GM12878 (cell line): Measurements from ENCODE around the gene GRIK3. TPM values are rescaled to one million over a fixed set of nuclear protein-coding genes. Genes with fewer than 3 reads are reported as not detected.

ENCODE experiments used
- ATAC-seq: fragments of 200-7000 bp; cut with Tn5 transposase; 3 replicates; pipeline ENCODE4 v1.9.1; 2020; ENCODE audit warnings: mild to moderate bottlenecking, moderate library complexity
- BruUV-seq: library from RNA; stranded (reverse); fragments of 400-500 nt; replicated peaks from 2 replicates; lab custom pipeline; 2021; lab: Mats Ljungman, UMichigan
- CTCF ChIA-PET: fragments of 300-600 bp; sonication (Branson Sonifier 250); formaldehyde crosslinking; extraction: SDS; loops from one replicate; lab custom pipeline; 2021; ENCODE audit warnings: inconsistent platforms; lab: Yijun Ruan, JAX
- POLR2A ChIA-PET: fragments of 350-600 bp; formaldehyde crosslinking; extraction: SDS; loops from one replicate; lab custom pipeline; 2021; ENCODE audit warnings: inconsistent platforms; lab: Charles Lee
- RAD21 ChIA-PET: fragments of 300-600 bp; sonication (Branson Sonifier 250); formaldehyde crosslinking; loops from one replicate; lab custom pipeline; 2023; ENCODE audit warnings: antibody characterized with exemption; ENCODE audit not compliant: unreplicated experiment; lab: Charles Lee
- SMC1A ChIA-PET: fragments of 300-600 bp; sonication (Branson Sonifier 250); formaldehyde crosslinking; loops from one replicate; lab custom pipeline; 2023; ENCODE audit not compliant: unreplicated experiment, uncharacterized antibody; lab: Charles Lee
- DNase-seq: peaks from one replicate; pipeline ENCODE4 v3.0.0-alpha.2; 2011; ENCODE audit warnings: low read depth, low spot score
- FAIRE-seq: peaks from 3 replicates; lab custom pipeline; 2011; peaks lifted over from hg19 to GRCh38; lab: Jason Lieb, UNC
- H2AFZ ChIP-seq: 2 replicates; pipeline ENCODE4 v1.6.0; 2011; ENCODE audit warnings: low read depth, low read length, control low read depth; ENCODE audit not compliant: control insufficient read depth
- H3K27ac ChIP-seq: 2 replicates; pipeline ENCODE4 v1.5.1; 2011; ENCODE audit warnings: control low read depth; ENCODE audit not compliant: control insufficient read depth, insufficient read depth
- H3K27me3 ChIP-seq, 2 experiments: replicated peaks in 1 of 2; 2 replicates each; pipeline versions ENCODE4 v1.6.0 to v1.6.1; 2011; ENCODE audit warnings: low read length in 1 of 2; ENCODE audit not compliant: control insufficient read depth in 2 of 2, insufficient read depth in 2 of 2
- H3K36me3 ChIP-seq, 2 experiments: 2 replicates each; pipeline ENCODE4 v1.5.1; 2011; ENCODE audit warnings: low read length in 1 of 2; ENCODE audit not compliant: control insufficient read depth in 2 of 2, insufficient read depth in 2 of 2
- H3K4me1 ChIP-seq: 2 replicates; pipeline ENCODE4 v1.6.1; 2011; ENCODE audit warnings: mild to moderate bottlenecking, low read length, moderate library complexity, mixed read lengths; ENCODE audit not compliant: control insufficient read depth, insufficient read depth
- H3K4me2 ChIP-seq: 2 replicates; pipeline ENCODE4 v1.6.0; 2011; ENCODE audit warnings: control low read depth; ENCODE audit not compliant: control insufficient read depth, insufficient read depth
- H3K4me3 ChIP-seq: fragments of 200-600 bp; sonication (generic); 2 replicates; pipeline ENCODE4 v1.5.1; 2016
- H3K79me2 ChIP-seq: 2 replicates; pipeline ENCODE4 v1.6.0; 2011; ENCODE audit warnings: low read length; ENCODE audit not compliant: control insufficient read depth, insufficient read depth
- H3K9ac ChIP-seq: 2 replicates; pipeline ENCODE4 v1.8.0; 2011; ENCODE audit warnings: low read length, control low read depth, mixed read lengths; ENCODE audit not compliant: control insufficient read depth, insufficient read depth
- H3K9me3 ChIP-seq: replicated peaks from 3 replicates; pipeline ENCODE4 v1.5.1; 2011; ENCODE audit warnings: mild to moderate bottlenecking, low read length; ENCODE audit not compliant: control insufficient read depth, insufficient read depth
- H4K20me1 ChIP-seq: 2 replicates; pipeline ENCODE4 v1.6.0; 2011; ENCODE audit not compliant: control insufficient read depth, insufficient read depth
- EGR1 ChIP-seq, 2 experiments: IDR thresholded peaks; 1 replicate in 1 of 2; 2 replicates in 1 of 2; pipeline ENCODE4 v1.6.1; 2011 to 2012; ENCODE audit warnings: low read depth in 2 of 2, low read length in 2 of 2, borderline replicate concordance in 1 of 2, mild to moderate bottlenecking in 1 of 2, moderate library complexity in 1 of 2
- IRF3 ChIP-seq: fragments of 450-650 bp; IDR thresholded peaks from 2 replicates; pipeline ENCODE4 v1.6.1; 2014; ENCODE audit warnings: mild to moderate bottlenecking
- RCOR1 ChIP-seq: conservative IDR thresholded peaks from 2 replicates; pipeline ENCODE4 v1.6.1; 2012; ENCODE audit warnings: low read depth, low read length, improper control_type of control experiment
- SIN3A ChIP-seq: IDR thresholded peaks from 2 replicates; pipeline ENCODE4 v1.6.1; 2012; ENCODE audit warnings: low read depth, low read length, improper control_type of control experiment
- SMC3 ChIP-seq: IDR thresholded peaks from 2 replicates; pipeline ENCODE4 v1.6.1; 2011; ENCODE audit warnings: low read length, improper control_type of control experiment, borderline replicate concordance
- ZBTB33 ChIP-seq: fragments of 450-650 bp; IDR thresholded peaks from 2 replicates; pipeline ENCODE4 v1.6.1; 2017; ENCODE audit warnings: mild to moderate bottlenecking
- WGBS: methylation state at CpG from one replicate; pipeline ENCODE4 v1.1.6; 2016; ENCODE audit warnings: low lambda C conversion rate; ENCODE audit not compliant: insufficient replicate concordance, insufficient coverage; ENCODE audit errors: missing lambda C conversion rate; 5-methylcytosine and 5-hydroxymethylcytosine counted together
- in situ Hi-C: fragments of 300-500 bp; cut with MboI; formaldehyde crosslinking; loops from 9 replicates; pipeline ENCODE4 v1.14.3; 2018; ENCODE audit warnings: mixed read lengths
- intact Hi-C: fragments of 100-400 bp; cut with micrococcal nuclease; formaldehyde crosslinking; loops from one replicate; pipeline ENCODE4 v1.14.2; 2022; ENCODE audit not compliant: unreplicated experiment
- polyA plus RNA-seq, 11 experiments: library from polyadenylated mRNA; depleted of rRNA in 4 of 11; unstranded in 6 of 11; stranded (reverse) in 5 of 11; fragments of >200 nt; fragmentation: Nextera tagmentation in 4 of 11; fragmentation: Illumina TruSeq in 1 of 11; extraction: Ambion mirVana in 4 of 11; extraction: Trizol in 1 of 11; gene quantifications; 1 replicate in 1 of 11; 2 replicates in 10 of 11; pipeline versions ENCODE4 v1.2.1 to v1.2.3, GENCODE V29; 2011 to 2016; ENCODE audit warnings: inconsistent platforms in 2 of 11, missing spikeins in 2 of 11, low read depth in 1 of 11
- total RNA-seq, 4 experiments: library from RNA; depleted of rRNA in 3 of 4; stranded (reverse); fragments of >200 nt in 3 of 4; fragmentation: Illumina TruSeq in 1 of 4; extraction: Trizol in 1 of 4; gene quantifications; 2 replicates each; pipeline versions ENCODE4 v1.2.1 to v1.2.3, GENCODE V29; 2013 to 2021

Gene GRIK3
- total and polyA plus RNA-seq, 10 of the 15 experiments (the other 5 are each of a cell fraction or from before 2014, with no cell fraction given) = not detected

- no TSS peak for BruUV-seq
- Histone ChIP-seq H2AFZ (no peak overlapping the region), H3K9ac (no peak overlapping the region), H3K9me3 (no peaks in the 10 kb centered on the region), H4K20me1 (no peaks in the 10 kb centered on the region), H3K4me1 (no peaks in the 10 kb centered on the region), H3K36me3 (no peaks in the 10 kb centered on the region), H3K27me3 (no peaks in the 10 kb centered on the region; a peak in 2 of 4 replicates), H3K79me2 (no peaks in the 10 kb centered on the region), H3K4me3 (no peak overlapping the region), H3K4me2 (no peak overlapping the region), H3K27ac (no peak overlapping the region)
- TF ChIP-seq EGR1 (IDR thresholded peaks at IDR 0.05; ENCODE audit: borderline replicate concordance in 1 of 2, low read depth in 2 of 2, low read length in 2 of 2) = no peak
- TF ChIP-seq IRF3 = no peak
- no peak for TF ChIP-seq ZBTB33
- no peak for TF ChIP-seq SIN3A
- no peak for TF ChIP-seq SMC3
- no peak for TF ChIP-seq RCOR1
- FAIRE-seq (no peak), ATAC-seq (no peak), DNase-seq (no peak)
- in situ Hi-C loops = no loop called here
- RAD21 ChIA-PET = no interaction called here
- WGBS = 18% methylated on average over 10 of the region's 10 CpGs
- CTCF ChIA-PET = no interaction called here
- SMC1A ChIA-PET = no interaction called here
- POLR2A ChIA-PET = no interaction called here
- intact Hi-C loops = no loop called here
These were observed 73.2 kb downstream of the GRIK3 start for GRCh38 chr1:36961062-36961615.
